Measurements from ENCODE around the gene CCR3.
A peak's percentile ranks its signal among the peaks of the same experiment; 100 is the strongest.
"Not testable (repeated sequence)": the region's sequence is repeated elsewhere in the genome, so short reads cannot be mapped to it uniquely, and the experiment has no call there.

Gene CCR3

DNA sequence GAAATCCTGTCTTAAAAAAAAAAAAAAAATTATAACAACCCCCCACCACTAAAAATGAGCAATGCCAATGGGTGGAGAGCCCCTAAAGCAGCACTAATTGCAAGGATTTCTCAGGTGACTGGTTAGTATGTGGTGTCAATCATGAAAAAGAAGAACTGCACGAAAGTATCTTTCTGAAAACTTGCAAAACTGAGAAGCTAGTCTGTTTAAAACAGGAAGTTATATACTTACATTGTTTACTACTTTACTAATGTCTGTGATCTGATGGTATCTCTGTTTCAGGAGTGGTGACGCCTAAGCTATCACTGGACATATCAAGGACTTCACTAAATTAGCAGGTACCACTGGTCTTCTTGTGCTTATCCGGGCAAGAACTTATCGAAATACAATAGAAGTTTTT lies at the start of gene CCR3:
CCR3 (plus strand) TSS at position 341 of the 400 bp plus-strand sequence. CDS start 22,699 bp downstream, outside the sequence.
- DNase-seq (ENCODE audit: low spot score) = no peak

DNA sequence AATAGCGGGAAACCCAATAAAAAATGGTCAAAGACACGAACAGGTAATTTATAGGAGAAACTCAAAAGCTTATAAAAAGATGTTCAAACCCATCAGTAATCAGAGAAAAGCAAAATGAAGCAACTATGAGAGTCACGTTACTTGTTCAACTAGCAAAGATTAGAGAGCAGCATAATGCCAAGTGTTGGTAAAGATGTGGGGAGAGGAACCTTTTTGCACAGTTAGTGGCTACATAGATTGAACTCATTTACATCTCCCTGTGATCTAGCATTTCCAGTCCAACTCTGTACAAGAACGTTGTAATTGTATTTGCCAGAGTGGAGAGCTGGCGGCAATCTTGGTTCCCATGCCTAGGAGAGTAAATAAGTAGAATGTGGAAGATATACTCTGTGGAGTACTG lies 49.3 kb upstream of the CCR3 start:
- DNase-seq (ENCODE audit: low spot score) = no peak

- DNase-seq (ENCODE audit: low spot score) = no peak
Measured at GRCh38 chr3:46193436-46193835, 48.8 kb upstream of the CCR3 start.

DNA sequence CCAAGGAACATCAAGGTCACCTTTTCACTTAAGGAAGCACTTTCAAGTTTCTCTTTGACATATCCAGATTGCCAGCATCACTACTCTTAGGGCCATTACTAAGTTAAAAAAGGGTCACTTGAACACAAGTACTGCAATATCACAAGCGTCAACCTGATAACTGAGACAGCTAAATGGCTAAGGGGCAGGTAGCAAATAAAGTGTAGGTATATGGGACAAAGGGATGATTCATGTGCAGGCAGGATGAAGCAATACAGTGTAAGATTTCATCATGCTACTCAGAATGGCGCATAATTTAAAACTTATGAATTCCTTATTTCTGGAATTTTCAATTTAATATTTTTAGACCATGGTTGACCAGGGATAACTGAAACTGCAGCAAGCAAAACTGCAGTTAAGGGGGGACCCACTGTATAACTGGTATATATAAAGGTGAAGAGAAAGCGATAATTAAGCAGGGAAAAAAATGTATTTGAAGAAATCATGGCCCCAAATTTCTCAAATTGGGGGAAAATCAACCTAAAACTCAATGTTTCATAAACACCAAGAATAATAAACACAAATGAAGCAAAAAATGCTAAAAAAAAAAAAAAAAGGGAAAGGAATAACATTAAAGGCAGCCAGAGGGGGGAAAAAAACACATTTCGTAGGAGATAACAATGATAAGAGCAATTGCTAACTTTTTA lies 47.2 kb upstream of the CCR3 start:
- no peak for DNase-seq (ENCODE audit: low spot score)

DNA sequence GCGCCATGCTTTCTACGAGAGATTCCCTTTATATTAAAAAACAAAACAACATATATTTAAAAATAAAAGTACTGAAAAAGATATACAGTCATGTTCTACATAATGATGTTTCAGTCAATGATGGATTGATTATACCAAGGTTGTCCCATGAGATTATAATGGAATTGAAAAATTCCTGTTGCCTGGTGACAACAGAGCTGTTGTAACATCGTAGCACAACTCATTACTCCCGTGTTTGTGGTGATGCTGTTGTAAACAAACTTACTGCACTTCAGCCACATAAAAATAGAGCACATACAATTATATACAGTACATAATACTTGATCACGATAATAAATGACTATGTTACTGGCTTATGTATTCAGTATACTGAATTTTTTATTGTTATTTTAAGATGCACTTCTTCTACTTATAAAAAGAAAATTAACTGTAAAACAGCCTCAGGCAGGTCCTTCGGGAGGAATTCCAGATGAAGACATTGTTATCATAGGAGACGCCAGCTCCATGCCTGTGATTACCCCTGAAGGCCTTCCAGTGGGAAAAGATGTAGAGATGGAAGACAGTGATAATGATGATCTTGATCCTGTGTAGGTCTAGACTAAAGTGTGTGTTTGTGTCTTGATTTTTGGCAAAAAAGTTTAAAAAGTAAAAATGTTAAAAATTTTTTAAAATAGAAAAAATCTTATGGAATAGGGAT lies 45.9 kb upstream of the CCR3 start:
- DNase-seq (ENCODE audit: low spot score) = no peak

GRCh38 chr3:46200211-46200610 lies 42.0 kb upstream of the CCR3 start:
- DNase-seq (ENCODE audit: low spot score) = peak; percentile 55

DNA sequence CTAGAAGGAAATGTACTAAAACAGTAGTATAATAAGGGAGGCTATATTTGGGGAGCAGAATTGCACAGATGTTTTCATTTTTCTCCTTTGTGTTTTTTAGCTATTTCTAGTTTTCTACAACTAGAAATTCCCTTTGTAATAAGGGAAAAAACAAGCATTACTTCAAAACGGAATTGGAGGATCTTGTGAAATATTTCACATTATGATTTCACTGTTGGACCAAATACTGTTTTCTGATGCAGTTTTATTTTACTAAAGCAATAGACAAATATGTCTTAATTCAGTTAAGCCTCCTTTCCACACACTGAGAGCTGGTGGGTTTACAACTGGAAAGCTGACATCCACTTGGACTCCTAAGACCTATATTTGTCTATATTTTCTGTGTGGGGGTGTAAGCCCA lies 41.5 kb upstream of the CCR3 start:
- no peak for DNase-seq (ENCODE audit: low spot score)

DNA sequence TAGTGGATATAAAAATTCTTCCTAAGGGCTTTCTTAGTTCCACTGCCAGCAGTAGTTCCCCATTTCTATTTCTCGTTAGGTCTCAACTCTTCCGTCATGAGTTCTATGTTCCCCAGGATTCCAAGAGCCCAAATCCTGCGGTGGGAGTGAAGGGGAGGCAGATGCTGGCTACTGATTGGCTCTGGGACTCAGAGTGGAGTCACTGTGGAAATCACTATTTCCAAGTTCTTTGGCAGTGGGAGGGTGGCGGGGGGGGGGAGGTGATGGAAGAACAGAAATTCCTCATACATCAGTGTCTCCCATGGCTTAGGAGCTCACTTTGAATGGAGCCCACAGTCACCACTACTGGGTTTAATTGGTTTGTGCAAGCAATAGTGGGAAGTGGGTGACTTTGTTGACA lies 39.7 kb upstream of the CCR3 start:
- DNase-seq (ENCODE audit: low spot score) = no peak

DNA sequence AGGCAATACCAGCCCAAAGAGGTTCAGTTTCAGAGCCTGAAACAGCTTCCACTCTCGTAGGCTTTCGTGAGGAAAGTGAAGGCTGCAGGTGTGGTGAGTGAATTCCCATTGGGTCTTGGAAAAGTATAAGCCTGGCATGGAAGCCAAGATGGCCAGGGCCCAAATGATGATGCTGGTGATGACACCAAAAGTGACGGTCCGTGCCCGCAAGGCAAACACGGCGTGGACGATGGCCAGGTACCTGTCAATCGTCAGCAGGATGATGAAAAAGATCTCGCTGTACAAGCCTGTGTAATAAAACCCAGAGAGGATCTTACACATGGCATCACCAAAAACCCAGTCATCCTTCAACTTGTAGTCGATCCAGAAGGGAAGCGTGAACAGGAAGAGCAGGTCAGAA lies 38.6 kb upstream of the CCR3 start:
- no peak for DNase-seq (ENCODE audit: low spot score)

DNA sequence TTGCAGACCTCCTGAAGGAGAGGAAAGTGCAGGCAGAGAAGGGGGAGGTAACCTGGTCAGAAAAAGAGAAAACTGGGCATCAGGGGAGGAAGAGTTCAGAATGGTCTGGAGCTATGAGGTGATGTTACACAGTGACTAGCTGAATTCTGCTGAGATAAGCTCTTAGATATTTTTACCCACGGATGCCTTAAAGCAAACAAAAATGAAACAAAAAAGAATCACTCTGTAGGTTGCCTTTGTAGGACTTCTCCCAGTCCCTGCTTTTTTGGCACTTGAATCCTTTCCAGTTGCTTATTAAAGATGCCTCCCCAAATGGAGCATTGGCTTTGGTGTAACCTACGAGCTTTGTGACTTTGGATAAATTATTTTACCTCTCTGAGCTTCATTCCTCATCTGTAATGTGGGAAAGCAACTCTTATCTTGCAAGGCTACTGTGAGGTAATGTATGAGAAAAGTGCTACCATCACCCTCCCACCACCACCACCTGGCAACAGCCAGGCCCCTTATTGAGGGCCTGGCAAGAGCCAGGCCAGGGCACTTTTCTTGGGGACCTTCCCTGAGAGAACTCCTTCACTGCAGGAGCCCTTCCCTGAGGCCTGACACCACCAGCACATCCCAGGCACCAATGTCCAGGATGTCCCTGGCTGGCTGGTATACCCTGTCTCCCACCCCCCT lies 36.8 kb upstream of the CCR3 start:
- DNase-seq (ENCODE audit: low spot score) = no peak

GRCh38 chr3:46206282-46207015 lies 35.8 kb upstream of the CCR3 start:
- no peak for DNase-seq (ENCODE audit: low spot score)

GRCh38 chr3:46207514-46207913 lies 34.7 kb upstream of the CCR3 start:
- DNase-seq (ENCODE audit: low spot score) = not testable (repeated sequence)

DNA sequence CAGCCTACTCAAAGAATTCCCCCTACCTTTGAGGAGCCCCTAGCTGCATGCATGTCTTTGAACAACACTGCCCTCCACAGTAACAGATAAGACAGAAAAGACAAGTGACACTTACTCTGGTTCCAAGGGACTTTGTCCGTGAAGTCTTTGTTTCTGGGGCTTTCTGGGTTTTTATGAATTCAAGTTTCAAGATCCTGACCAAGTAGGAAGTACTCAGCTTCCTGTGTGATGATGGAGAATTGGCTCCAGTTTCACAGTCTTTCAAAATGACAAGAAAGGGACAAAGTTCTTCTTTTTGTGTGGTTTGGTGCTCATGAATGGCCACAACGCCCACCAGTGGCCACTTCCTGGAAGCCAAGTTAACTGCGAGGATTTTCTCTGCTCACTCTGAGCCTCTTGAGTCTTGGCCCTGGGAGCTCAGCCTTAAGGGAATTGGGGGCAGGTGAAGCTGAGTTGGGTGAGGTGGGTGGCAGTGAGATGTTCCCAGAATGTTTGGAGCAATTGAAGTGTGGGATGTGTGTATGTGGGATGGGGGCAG lies 34.0 kb upstream of the CCR3 start, which contains the start of gene CCR1:
CCR1 (minus strand) TSS at position 147 of the 538 bp plus-strand sequence. CDS start 4,000 bp downstream, outside the sequence.
- DNase-seq (ENCODE audit: low spot score) = peak; percentile 71

GRCh38 chr3:46209053-46209452 lies 33.2 kb upstream of the CCR3 start:
- no peak for DNase-seq (ENCODE audit: low spot score)

- DNase-seq (ENCODE audit: low spot score) = no peak
Measured at GRCh38 chr3:46209746-46210470, 32.4 kb upstream of the CCR3 start.

DNA sequence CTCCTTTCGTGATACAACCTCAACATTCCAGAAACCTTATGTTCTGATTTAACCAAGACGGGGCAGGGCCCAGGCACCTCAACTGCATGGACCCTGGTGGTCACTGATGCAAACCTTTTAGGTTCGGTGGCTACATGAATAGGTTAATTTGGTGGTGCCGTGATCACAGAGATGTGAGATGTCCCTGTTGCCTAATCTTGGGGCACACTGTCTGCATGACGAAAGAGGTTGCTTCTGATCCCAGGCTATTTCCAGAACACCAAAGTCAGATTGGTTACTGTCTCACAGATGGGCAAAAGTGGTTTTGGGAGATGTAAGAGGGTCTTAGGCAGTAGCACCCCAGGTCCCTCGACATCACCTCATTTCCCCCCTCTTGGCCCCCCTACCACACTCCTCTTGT lies 30.2 kb upstream of the CCR3 start:
- DNase-seq (ENCODE audit: low spot score) = no peak

DNA sequence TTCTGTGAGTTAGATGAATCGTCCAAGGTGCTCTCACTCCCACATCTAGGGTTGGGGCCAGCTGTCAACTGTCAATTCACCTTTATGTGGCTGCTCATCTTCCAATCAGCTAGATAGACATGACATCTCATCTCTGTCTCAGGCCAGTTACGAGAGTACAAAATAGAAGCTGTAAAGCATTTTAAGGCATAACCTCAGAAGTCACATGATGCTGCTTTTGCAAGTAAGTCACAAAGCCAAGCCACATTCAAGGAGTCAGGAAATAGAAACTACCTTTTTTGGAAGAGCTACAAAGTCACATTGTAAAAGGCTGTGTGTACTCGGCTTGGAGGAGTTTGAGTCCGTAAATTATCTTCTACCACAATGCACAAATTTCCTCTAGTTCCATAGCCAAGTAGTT lies 29.1 kb upstream of the CCR3 start:
- peak; percentile 37 for DNase-seq (ENCODE audit: low spot score)

DNA sequence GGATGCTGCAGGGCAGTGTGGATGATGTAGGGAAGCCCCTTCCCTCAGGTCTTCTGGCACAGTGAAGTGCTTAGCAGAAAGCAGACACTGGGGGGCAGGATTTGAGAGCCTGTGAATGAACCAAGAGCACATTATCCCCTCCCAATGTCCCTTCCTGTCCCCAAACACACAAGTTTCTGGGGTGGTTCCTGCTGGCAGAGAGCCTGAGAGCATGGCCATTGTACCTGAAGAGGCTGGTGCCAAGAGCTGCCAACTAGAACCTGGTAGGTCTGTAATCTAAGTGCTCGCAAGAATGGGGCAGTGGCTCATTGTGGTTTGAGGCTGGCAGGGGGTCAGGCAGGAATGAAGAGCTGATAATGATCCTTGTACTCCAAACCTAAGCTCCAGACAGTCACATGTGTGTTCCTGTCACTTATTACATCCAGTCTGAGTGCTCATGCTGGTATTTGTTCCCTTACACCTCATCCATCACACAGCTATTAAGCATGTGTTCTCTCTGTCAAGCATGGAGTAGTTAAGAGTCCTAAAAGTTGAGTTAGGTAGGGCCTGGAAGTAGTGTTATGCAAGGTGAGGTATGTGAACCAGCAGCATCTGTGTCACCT lies 27.4 kb upstream of the CCR3 start:
- no peak for DNase-seq (ENCODE audit: low spot score)

- no peak for DNase-seq (ENCODE audit: low spot score)
Measured at GRCh38 chr3:46215810-46216414, 26.3 kb upstream of the CCR3 start.

DNA sequence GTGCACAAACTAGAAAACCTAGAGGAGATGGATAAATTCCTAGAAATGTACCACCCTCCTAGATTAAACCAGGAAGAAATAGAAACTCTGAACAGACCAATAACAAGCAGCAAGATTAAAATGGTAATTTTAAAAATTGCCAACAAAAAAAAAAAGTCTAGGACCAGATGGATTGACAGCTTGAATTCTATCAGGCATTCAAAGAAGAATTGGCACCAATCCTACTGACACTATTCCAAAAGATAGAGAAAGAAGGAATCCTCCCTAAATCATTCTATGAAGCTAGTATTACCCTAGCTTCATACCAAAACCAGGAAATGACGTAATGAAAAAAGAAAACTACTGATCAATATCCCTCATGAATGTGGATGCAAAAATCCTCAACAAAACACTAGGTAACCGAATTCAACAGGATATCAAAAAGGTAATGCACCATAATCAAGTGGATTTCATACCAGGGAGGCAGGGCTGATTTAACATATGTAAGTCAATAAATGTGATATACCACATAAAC lies 24.0 kb upstream of the CCR3 start:
- no peak for DNase-seq (ENCODE audit: low spot score)
